HepG2 (cell line): ENCODE results near the gene JAZF1.

Experiments used
- CTCF ChIP-seq: sonication (generic); formaldehyde crosslinking; IDR thresholded peaks from 2 replicates; pipeline ENCODE4 v1.5.0; 2020; ENCODE audit warnings: mild to moderate bottlenecking, missing genetic modification reagents, moderate library complexity
- EP300 ChIP-seq, 3 experiments: sonication (generic) in 1 of 3; formaldehyde crosslinking in 1 of 3; IDR thresholded peaks; 2 replicates each; pipeline versions ENCODE4 v1.5.1 to v1.6.1; 2011 to 2020; ENCODE audit warnings: low read depth in 2 of 3, low read length in 2 of 3, borderline replicate concordance in 1 of 3, improper control_type of control experiment in 1 of 3, mild to moderate bottlenecking in 1 of 3, missing genetic modification reagents in 1 of 3, moderate library complexity in 1 of 3
- EZH2 ChIP-seq: conservative IDR thresholded peaks from 2 replicates; pipeline ENCODE4 v1.6.1; 2012; ENCODE audit warnings: mild to moderate bottlenecking, low read depth, low read length, moderate library complexity
- POLR2AphosphoS5 ChIP-seq: IDR thresholded peaks from 2 replicates; pipeline ENCODE4 v1.6.1; 2012; ENCODE audit warnings: low read depth, low read length
- RAD21 ChIP-seq: fragments of 450-650 bp; formaldehyde crosslinking; IDR thresholded peaks from 2 replicates; pipeline ENCODE4 v1.5.0; 2020; ENCODE audit warnings: mild to moderate bottlenecking
- ZNF274 ChIP-seq: sonication (generic); formaldehyde crosslinking; IDR thresholded peaks from 2 replicates; pipeline ENCODE4 v1.5.1; 2020; ENCODE audit warnings: mild to moderate bottlenecking, missing genetic modification reagents
- ZZZ3 ChIP-seq: sonication (generic); formaldehyde crosslinking; IDR thresholded peaks from 2 replicates; pipeline ENCODE4 v1.4.0; 2020; ENCODE audit warnings: missing genetic modification reagents, mild to moderate bottlenecking, borderline replicate concordance

- no peak for TF ChIP-seq ZZZ3
- no peak for TF ChIP-seq RAD21
- no peak for TF ChIP-seq ZNF274
- TF ChIP-seq EZH2 = no peak
- TF ChIP-seq EP300 (IDR thresholded peaks at IDR 0.05; ENCODE audit: low read depth in 2 of 2, low read length in 2 of 2) = no peak
- no peak for TF ChIP-seq EP300 (CRISPR knock-in tag; IDR thresholded peaks at IDR 0.05; ENCODE audit: borderline replicate concordance)
- TF ChIP-seq CTCF (CRISPR knock-in tag) = no peak
- no peak for TF ChIP-seq POLR2AphosphoS5
Observed at GRCh38 chr7:28015169-28015568, 165.4 kb downstream of the JAZF1 start.
